GM18517 (cell line): ENCODE measurements around the gene AFAP1L2.

Experiments used
- ATAC-seq: cut with Tn5 transposase; IDR thresholded peaks from one replicate; pipeline ENCODE4 v1.9.1; 2021; ENCODE audit warnings: mild to moderate bottlenecking, moderate library complexity; ENCODE audit not compliant: unreplicated experiment

The AFAP1L2 gene

GRCh38 chr10:114295393-114295792, 108.9 kb downstream of the AFAP1L2 start:
- ATAC-seq: no peak

DNA sequence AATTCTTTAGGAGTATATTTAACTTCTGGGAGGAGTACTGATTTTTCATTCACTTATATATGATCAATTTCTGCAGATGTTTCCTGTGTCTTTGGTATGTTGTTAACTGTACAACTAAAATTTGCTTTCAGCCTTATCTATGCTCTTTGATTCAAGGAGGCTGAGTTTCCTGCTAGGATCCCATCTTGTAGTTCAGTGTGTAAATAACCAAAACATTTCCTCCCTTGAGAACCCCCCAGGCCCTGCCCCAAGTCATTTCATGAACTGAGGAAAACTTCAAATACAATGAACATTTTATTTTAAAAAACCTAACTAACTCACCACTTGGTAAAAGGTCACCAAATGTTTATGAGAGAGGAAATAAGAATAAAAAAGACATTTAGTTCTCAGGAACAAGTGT, 109.8 kb downstream of the AFAP1L2 start:
- ATAC-seq: no peak

GRCh38 chr10:114293075-114293474, 111.2 kb downstream of the AFAP1L2 start:
- ATAC-seq: no peak

GRCh38 chr10:114291516-114291915, 112.8 kb downstream of the AFAP1L2 start:
- ATAC-seq: no peak

DNA sequence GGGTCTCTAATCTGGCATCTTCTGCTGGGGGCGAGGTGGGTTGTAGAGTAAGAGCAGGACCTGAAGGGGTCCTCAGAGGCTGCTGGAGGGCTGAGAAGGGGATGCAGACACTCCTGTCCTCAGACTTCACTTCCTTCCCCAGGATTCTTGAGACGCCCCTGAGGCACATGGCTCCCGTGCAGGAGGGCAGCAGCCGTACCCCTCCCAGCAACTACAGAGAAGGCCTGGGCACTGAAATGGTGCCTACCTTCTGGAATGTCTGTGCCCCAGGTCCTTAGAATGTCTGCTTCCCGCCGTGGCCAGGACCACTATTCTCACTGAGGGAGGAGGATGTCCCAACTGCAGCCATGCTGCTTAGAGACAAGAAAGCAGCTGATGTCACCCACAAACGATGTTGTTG, 113.2 kb downstream of the AFAP1L2 start:
- ATAC-seq: no peak

- no peak for ATAC-seq
Observed at GRCh38 chr10:114290038-114290437, 114.3 kb downstream of the AFAP1L2 start.

DNA sequence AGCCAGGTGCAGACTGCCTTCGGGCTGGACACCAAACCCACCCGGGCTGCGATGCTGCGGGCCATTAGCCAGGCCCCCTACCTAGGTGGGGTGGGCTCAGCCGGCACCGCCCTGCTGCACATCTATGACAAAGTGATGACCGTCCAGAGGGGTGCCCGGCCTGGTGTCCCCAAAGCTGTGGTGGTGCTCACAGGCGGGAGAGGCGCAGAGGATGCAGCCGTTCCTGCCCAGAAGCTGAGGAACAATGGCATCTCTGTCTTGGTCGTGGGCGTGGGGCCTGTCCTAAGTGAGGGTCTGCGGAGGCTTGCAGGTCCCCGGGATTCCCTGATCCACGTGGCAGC, 115.2 kb downstream of the AFAP1L2 start:
- no peak for ATAC-seq

- no peak for ATAC-seq
Observed at GRCh38 chr10:114288424-114289095, 115.7 kb downstream of the AFAP1L2 start.

- no peak for ATAC-seq
Observed at GRCh38 chr10:114286921-114287320, 117.4 kb downstream of the AFAP1L2 start.

DNA sequence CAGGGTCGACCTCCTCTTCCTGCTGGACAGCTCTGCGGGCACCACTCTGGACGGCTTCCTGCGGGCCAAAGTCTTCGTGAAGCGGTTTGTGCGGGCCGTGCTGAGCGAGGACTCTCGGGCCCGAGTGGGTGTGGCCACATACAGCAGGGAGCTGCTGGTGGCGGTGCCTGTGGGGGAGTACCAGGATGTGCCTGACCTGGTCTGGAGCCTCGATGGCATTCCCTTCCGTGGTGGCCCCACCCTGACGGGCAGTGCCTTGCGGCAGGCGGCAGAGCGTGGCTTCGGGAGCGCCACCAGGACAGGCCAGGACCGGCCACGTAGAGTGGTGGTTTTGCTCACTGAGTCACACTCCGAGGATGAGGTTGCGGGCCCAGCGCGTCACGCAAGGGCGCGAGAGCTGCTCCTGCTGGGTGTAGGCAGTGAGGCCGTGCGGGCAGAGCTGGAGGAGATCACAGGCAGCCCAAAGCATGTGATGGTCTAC, 118.3 kb downstream of the AFAP1L2 start:
- no peak for ATAC-seq

DNA sequence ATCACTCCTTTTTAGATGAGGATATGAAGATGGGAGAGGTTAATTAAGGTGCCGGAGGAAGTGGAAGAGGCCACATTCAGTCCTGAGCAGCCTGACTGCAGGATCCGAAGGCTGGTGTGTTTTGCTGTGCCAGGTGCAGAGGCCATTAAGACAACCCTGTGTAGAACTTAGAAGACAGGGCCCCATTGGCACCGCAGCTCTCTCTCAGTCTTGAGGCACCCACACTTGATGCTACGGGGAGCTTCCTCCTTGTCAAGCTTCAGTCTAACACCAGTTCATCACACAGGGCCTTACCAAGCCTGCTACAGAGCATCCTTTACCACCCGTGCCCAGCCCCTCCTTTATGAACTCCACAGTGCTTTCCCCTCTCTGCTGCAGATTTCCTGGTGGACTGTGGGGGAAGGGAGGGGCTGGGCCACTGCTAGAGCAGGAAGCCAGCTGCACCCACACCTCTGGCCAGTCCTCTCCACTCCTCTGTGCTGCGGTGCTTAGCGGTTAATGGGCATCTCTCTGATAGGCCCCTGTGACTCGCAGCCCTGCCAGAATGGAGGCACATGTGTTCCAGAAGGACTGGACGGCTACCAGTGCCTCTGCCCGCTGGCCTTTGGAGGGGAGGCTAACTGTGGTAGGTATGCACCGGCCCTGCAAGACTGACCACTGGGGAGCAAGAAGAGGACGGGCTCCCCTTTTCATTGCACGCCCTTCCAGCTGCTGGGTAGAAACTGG, 119.8 kb downstream of the AFAP1L2 start:
- no peak for ATAC-seq

GRCh38 chr10:114283535-114284234, 120.6 kb downstream of the AFAP1L2 start:
- no peak for ATAC-seq

DNA sequence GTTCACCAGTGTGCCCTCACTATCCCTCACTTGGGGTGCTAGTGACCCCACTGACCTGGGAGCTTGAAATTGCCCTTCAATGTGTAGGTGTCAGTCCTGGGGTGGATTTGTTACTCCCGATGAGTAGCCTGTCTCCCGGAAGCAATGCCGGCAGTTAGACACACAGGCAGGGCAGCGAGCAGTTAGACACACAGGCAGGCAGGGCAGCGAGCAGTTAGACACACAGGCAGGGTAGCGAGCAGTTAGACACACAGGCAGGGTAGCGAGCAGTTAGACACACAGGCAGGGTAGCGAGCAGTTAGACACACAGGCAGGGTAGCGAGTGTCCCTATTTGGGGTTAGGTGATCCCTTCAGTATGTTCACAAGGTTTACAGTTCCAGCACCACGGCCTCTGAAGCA, 121.2 kb downstream of the AFAP1L2 start:
- ATAC-seq: no peak

- no peak for ATAC-seq
Observed at GRCh38 chr10:114282526-114282925, 121.8 kb downstream of the AFAP1L2 start.

DNA sequence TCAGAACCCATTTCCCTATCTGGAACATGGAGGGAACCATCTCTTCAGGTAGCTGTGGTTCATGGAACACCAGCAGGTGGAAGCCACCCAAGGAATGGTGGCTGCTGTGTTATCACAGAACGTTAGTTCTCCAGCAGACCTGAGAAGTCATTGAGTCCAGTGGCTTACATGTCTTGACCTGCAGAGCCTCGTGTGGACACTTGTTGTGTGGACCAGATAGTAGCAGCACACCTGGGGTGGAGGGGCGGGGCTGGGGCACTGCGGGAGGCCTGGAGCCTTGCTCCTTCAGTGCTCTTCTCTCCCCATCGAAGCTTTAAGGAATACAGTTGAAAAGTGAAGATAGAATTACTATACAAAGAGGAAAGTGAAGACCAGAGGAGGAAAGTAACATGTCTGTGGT, 122.8 kb downstream of the AFAP1L2 start:
- ATAC-seq: no peak

- no peak for ATAC-seq
Observed at GRCh38 chr10:114281006-114281405, 123.3 kb downstream of the AFAP1L2 start.

DNA sequence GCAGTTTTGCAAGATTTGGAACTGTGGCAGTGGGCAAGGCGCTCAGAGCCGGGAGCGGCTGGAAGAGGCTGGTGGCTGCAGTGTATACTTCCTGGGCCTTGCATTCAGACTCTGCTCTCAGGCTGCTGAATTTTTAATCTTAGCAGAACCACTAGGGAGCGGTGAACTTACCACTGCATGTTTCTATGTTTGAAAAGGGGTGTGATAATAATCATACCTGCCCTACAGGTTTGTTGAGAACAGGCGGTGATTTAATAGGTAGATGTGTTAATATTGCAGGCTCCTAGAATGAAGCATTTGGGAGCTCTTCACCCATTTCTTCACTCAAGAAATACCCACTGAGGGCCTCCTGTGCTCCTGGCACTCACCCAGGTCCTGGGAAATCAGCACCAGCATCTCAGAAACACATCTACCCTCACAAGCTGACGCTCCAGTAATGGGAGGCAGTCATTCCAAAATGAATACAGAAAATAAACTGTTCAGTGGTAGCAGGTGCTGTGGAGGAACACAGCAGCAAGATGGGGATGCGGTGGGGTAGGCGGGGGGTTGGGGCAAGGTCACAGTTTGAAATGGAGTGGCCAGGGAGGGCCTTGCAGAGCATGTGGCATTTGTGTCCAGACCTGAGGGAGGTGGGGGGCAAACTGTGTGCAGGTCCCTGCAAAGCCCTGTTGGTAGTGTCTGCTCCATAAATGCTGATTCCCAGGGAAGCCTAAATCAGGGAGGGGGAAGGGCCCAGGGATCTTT, 124.2 kb downstream of the AFAP1L2 start:
- no peak for ATAC-seq

GRCh38 chr10:114279289-114279688, 125.0 kb downstream of the AFAP1L2 start:
- no peak for ATAC-seq

DNA sequence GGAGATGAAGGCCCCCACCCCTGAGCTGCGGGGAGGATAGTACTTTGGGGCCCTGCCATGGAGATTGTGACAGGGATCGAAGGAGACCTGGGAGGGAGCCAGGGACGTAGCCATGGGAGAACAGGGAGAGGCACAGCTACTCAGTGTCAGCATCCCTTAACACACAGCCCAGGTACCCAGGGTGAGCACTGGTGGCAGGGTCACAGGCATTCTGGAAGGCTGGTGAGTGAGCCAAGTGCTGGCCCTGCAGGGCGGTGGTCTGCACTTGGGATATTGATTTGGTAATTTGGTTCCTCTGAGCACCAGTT, 125.5 kb downstream of the AFAP1L2 start:
- no peak for ATAC-seq

- no peak for ATAC-seq
Observed at GRCh38 chr10:114278140-114278883, 126.0 kb downstream of the AFAP1L2 start.

DNA sequence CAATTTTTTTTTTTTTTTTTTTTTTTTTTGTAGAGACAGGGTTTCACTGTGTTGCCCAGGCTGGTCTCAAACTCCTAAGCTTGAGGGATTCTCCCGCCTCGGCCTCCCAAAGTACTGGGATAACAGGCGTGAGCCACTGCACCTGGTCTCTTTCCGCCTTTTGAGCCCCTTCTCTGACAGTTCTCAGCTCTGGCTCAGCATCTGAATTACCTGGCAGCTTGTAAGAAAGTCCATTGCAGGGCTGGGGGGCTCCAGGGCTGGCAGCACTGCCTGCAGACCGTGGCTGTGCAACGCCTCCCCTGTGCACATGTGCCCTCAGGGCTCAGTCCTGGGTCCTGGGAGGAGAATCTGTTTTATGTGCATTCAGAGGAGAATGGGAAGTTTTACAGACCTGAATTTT, 127.6 kb downstream of the AFAP1L2 start:
- no peak for ATAC-seq
